ENCODE results near the gene BICC1.

Gene BICC1

DNA sequence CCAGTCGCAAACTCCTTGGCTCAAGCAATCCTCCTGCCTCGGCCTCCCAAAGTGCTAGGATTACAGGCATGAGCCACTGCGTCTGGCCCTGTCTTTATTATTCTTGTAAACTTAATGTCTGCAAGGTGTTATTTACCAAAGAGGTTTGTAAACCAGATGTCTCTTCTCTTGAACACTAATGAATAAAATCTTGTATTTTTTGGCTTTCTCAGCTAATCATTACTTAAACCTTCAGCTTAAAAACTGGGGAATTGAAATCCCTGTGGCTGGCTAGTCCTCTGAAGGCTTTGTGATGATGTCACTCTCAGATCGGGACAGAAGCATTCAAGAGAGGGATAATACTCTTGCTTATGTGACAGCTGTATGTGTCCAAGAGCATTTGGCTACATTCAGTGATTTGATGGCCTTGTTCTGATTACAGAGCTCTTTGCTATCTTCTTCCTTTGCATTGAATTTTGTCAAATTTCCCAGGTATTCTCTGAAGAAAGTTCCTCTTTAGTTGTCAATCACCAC lies 130.3 kb downstream of the BICC1 start:
- Histone ChIP-seq H3K9me2 (ENCODE audit: low read depth, low read length) (no peaks in the 10 kb centered on the region), H3K4me3 (ENCODE audit: low read depth, low read length, poor library complexity, severe bottlenecking) (no peak overlapping the region), H3K79me2 (ENCODE audit: insufficient read depth, low read length) (no peaks in the 10 kb centered on the region), H3K27ac (ENCODE audit: low read depth, low read length, poor library complexity, severe bottlenecking) (no peak overlapping the region), H3K4me2 (ENCODE audit: low read length) (no peak overlapping the region), H3K27me3 (ENCODE audit: insufficient read depth, low read length) (no peaks in the 10 kb centered on the region), H3K36me3 (ENCODE audit: insufficient read depth, low read length) (no peaks in the 10 kb centered on the region), H4K20me1 (ENCODE audit: insufficient read depth, low read length) (no peaks in the 10 kb centered on the region), H3K4me1 (ENCODE audit: insufficient read depth, low read length, severe bottlenecking) (no peaks in the 10 kb centered on the region), H3F3A (ENCODE audit: insufficient read depth, low read length) (no peaks in the 10 kb centered on the region), H3K9me3 (ENCODE audit: low read length) (no peaks in the 10 kb centered on the region), H3K9ac (ENCODE audit: low read length) (no peak overlapping the region), H2AFZ (ENCODE audit: low read length) (no peak overlapping the region)
- TF ChIP-seq, protein P1, sequence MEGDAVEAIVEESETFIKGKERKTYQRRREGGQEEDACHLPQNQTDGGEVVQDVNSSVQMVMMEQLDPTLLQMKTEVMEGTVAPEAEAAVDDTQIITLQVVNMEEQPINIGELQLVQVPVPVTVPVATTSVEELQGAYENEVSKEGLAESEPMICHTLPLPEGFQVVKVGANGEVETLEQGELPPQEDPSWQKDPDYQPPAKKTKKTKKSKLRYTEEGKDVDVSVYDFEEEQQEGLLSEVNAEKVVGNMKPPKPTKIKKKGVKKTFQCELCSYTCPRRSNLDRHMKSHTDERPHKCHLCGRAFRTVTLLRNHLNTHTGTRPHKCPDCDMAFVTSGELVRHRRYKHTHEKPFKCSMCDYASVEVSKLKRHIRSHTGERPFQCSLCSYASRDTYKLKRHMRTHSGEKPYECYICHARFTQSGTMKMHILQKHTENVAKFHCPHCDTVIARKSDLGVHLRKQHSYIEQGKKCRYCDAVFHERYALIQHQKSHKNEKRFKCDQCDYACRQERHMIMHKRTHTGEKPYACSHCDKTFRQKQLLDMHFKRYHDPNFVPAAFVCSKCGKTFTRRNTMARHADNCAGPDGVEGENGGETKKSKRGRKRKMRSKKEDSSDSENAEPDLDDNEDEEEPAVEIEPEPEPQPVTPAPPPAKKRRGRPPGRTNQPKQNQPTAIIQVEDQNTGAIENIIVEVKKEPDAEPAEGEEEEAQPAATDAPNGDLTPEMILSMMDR (IDR thresholded peaks at IDR 0.05; ENCODE audit: low read length) = no peak
- TF ChIP-seq EZH2 (IDR thresholded peaks at IDR 0.05; ENCODE audit: borderline replicate concordance, low read length) = no peak

DNA sequence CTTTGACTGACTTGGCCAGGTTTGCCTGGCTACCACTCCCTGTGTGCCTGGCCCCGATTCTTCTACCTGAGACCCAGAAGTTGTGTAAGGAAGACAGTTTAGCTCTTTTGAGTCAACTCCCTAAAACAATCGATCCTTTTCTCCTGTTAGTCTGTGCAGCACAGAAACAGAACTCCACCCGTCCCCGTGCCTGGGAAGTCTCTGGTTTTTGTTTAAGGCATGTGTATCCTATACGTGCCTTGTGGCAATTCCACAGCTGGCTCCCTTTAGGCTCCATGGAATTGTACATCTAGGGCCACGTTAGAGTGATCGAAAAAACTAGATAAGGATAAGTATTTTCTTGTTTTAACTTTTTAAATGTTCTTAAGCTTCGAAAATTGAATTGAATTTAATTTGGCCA lies 131.6 kb downstream of the BICC1 start:
- H2AFZ ChIP-seq (ENCODE audit: low read length) = no peak overlapping the region
- H3K27ac ChIP-seq (ENCODE audit: low read depth, low read length, poor library complexity, severe bottlenecking) = no peak overlapping the region
- H3K27me3 ChIP-seq (ENCODE audit: insufficient read depth, low read length) = no peaks in the 10 kb centered on the region
- no peaks in the 10 kb centered on the region for H3K79me2 ChIP-seq (ENCODE audit: insufficient read depth, low read length)
- no peak overlapping the region for H3K4me2 ChIP-seq (ENCODE audit: low read length)
- no peak overlapping the region for H3K9ac ChIP-seq (ENCODE audit: low read length)
- no peaks in the 10 kb centered on the region for H3F3A ChIP-seq (ENCODE audit: insufficient read depth, low read length)
- H3K4me1 ChIP-seq (ENCODE audit: insufficient read depth, low read length, severe bottlenecking) = no peaks in the 10 kb centered on the region
- H4K20me1 ChIP-seq (ENCODE audit: insufficient read depth, low read length) = no peaks in the 10 kb centered on the region
- TF ChIP-seq EZH2 (IDR thresholded peaks at IDR 0.05; ENCODE audit: borderline replicate concordance, low read length) = no peak
- TF ChIP-seq, protein P1 (IDR thresholded peaks at IDR 0.05; ENCODE audit: low read length) = no peak
- H3K9me3 ChIP-seq (ENCODE audit: low read length) = no peaks in the 10 kb centered on the region
- H3K4me3 ChIP-seq (ENCODE audit: low read depth, low read length, poor library complexity, severe bottlenecking) = no peak overlapping the region
- no peaks in the 10 kb centered on the region for H3K36me3 ChIP-seq (ENCODE audit: insufficient read depth, low read length)
- H3K9me2 ChIP-seq (ENCODE audit: low read depth, low read length) = no peaks in the 10 kb centered on the region

DNA sequence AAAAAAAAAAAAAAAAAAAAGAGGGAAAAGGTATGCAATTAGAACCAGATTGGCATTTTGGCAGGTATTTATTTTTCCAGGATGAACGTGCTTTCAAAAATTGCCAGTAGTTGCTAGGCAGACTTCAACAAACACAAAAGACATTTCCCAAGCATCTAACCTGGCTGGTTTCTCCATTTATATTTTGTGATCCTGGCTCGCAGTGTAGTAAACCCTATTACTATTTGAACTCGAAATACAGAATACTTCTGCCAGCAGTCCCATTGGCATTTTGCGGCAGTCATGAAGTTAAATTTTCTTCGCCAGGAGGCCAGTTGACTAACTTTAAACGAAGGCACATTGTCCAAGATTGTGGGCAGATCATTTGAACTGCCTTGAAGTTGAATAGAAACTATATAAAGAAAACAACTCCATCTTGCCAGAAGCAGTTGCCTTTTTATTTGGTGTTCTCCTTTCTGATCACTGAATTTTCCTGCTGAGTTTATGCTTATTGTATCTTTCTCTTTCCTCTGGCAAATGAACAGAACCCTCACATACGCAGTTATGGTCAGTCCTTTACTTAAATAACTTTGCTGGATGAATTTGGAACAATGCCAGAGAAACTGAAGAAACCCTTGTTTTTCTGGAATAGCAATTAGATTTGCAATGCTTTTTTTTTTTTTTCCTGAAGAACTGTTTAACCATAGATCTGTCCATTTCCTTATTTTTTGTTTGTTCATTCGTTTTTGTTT lies 132.9 kb downstream of the BICC1 start:
- H3K27ac ChIP-seq (ENCODE audit: low read depth, low read length, poor library complexity, severe bottlenecking) = no peak overlapping the region
- no peak overlapping the region for H2AFZ ChIP-seq (ENCODE audit: low read length)
- H3K27me3 ChIP-seq (ENCODE audit: insufficient read depth, low read length) = no peaks in the 10 kb centered on the region
- H3K4me1 ChIP-seq (ENCODE audit: insufficient read depth, low read length, severe bottlenecking) = no peaks in the 10 kb centered on the region
- no peaks in the 10 kb centered on the region for H3K9me3 ChIP-seq (ENCODE audit: low read length)
- no peaks in the 10 kb centered on the region for H3K9me2 ChIP-seq (ENCODE audit: low read depth, low read length)
- no peaks in the 10 kb centered on the region for H4K20me1 ChIP-seq (ENCODE audit: insufficient read depth, low read length)
- TF ChIP-seq, protein P1 (IDR thresholded peaks at IDR 0.05; ENCODE audit: low read length) = no peak
- TF ChIP-seq EZH2 (IDR thresholded peaks at IDR 0.05; ENCODE audit: borderline replicate concordance, low read length) = no peak
- H3K79me2 ChIP-seq (ENCODE audit: insufficient read depth, low read length) = no peaks in the 10 kb centered on the region
- no peak overlapping the region for H3K4me2 ChIP-seq (ENCODE audit: low read length)
- H3F3A ChIP-seq (ENCODE audit: insufficient read depth, low read length) = no peaks in the 10 kb centered on the region
- H3K36me3 ChIP-seq (ENCODE audit: insufficient read depth, low read length) = no peaks in the 10 kb centered on the region
- no peak overlapping the region for H3K9ac ChIP-seq (ENCODE audit: low read length)
- no peak overlapping the region for H3K4me3 ChIP-seq (ENCODE audit: low read depth, low read length, poor library complexity, severe bottlenecking)

All from OCI-LY1 (cell line).